GM19372 (cell line): ENCODE data around the gene KRTAP10-1.
"Not testable (repeated sequence)": the region's sequence is repeated elsewhere in the genome, so short reads cannot be mapped to it uniquely, and the experiment has no call there.

Experiments used
- ATAC-seq: cut with Tn5 transposase; IDR thresholded peaks from one replicate; pipeline ENCODE4 v1.9.1; 2021; ENCODE audit warnings: mild to moderate bottlenecking, low read depth, moderate library complexity; ENCODE audit not compliant: unreplicated experiment

Gene KRTAP10-1

GRCh38 chr21:44550285-44550684 is 10.3 kb upstream of the KRTAP10-1 start:
- ATAC-seq, result not testable (repeated sequence)

- ATAC-seq, result no peak
These were observed 9.7 kb upstream of the KRTAP10-1 start for GRCh38 chr21:44549525-44550211.

DNA sequence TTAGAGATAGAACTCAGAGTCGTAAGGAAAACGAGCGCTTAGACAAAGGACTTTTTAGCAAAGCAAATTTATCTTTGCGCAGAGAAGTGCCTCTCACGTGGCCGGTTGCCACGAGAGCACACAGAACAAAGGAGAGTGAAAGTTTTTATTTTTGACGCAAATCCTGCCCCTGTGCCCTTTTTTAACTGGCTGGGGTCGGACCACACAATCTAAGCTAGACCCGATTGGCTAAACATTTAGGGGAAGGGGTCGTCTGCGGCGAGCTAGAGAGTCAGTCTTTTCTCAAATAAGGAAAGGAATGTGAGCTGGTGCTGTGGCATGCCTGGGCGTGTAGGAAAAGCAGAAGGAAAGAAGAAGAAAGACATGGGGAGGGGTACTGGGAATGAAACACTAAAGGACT is 8.9 kb upstream of the KRTAP10-1 start:
- ATAC-seq, result no peak

DNA sequence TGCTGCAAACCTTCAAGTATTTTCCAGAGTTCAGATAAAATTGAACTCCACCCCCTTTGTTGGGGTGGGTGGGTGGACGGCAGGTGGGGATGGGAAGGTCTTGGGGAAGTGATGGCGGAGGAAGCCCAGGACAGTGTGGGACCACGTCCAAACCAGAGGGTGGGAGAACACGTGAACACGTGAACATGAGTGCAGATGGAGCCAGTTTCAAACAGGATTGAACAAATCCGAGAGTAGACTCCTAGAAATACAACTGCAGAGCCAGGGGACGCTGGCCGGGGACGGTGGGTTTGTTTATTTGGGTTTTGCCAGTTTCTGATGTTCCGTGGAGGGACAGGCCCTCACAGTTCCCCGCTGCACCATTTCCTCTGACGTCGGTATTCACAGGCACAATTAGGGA is 8.4 kb upstream of the KRTAP10-1 start:
- ATAC-seq, result no peak

- ATAC-seq, result no peak
These were observed 7.8 kb upstream of the KRTAP10-1 start for GRCh38 chr21:44547656-44548331.

- no peak for ATAC-seq
These were observed 4.6 kb upstream of the KRTAP10-1 start for GRCh38 chr21:44544566-44544965.

GRCh38 chr21:44542716-44543115 is 2.7 kb upstream of the KRTAP10-1 start:
- no peak for ATAC-seq

- no peak for ATAC-seq
These were observed 820 bp upstream of the KRTAP10-1 start for GRCh38 chr21:44540741-44541288.

- ATAC-seq, result no peak
These were observed 949 bp downstream of the KRTAP10-1 start for GRCh38 chr21:44539046-44539445.

GRCh38 chr21:44537930-44538911 is 1.8 kb downstream of the KRTAP10-1 start:
- no peak for ATAC-seq

DNA sequence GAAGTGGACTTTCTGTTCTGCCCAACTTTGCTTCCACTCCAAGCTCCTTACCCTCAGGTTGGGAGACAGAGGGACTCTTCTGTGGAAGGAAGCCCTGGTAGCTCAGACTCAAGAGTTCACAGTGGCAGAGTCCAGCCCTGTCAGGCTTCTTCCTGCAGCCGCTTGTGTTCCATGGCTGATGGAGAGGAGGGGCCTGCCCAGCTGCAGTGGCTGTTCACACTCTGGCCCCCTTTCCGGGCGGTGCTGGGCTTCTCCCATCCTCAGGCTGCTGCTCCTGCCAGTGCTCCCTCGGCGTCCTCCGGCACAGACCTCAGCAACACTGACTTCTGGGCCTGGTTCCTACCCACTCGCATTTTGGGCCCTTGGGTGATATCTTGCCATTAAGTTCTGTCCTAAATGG is 4.0 kb downstream of the KRTAP10-1 start:
- no peak for ATAC-seq

DNA sequence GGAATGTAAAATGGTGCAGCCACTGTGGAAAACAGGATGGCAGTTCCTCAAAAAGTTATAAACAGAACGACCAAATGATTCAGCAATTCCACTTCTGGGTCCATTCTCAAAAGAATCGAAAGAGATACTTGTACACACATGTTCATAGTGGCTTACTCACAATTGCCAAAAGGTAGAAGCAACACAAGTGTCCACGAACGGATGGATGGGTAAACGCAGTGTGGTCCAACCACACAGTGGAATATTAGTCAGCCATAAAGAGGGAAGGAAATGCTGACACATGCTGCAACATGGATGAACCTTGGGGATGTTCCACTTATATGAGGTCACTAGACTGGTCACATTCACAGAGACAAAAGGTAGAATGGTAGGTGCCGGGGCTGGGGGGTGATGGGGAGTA is 5.3 kb downstream of the KRTAP10-1 start:
- no peak for ATAC-seq

- ATAC-seq, result no peak
These were observed 5.9 kb downstream of the KRTAP10-1 start for GRCh38 chr21:44533891-44534627.

DNA sequence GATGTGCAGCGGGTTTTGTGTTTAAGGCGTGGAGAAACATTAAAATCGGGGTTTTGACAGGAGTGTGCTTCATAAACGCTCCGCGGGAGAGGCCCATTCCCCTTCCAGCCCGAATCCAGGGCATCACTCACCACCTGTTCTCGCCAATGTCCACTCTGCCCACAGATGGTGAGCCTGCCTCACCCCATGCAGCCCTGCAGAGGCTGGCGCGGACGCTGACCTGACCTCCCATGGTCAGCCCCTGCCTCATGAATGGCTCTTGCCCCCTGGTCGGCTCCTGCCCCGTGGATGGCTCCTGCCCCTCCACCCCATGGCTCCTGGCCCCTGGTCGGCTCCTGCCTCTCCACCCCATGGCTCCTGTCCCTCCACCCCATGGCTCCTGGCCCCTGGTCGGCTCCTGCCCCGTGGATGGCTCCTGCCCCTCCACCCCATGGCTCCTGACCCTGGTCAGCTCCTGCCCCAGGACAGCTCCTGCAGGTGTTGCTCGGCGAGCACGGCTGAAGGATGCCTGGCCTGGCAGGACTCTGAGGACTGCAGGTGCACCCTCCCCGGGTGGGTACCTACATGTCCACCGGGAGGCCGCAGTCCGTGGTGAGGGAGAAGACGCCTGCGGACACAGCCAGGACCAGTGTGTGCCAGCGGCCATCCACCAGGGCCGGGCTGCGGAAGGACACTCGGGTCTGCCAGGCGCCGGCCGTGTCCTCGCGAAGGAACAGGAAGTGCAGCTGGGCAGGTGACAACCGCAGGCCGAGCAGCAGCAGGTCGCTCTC is 6.7 kb downstream of the KRTAP10-1 start:
- ATAC-seq, result no peak

DNA sequence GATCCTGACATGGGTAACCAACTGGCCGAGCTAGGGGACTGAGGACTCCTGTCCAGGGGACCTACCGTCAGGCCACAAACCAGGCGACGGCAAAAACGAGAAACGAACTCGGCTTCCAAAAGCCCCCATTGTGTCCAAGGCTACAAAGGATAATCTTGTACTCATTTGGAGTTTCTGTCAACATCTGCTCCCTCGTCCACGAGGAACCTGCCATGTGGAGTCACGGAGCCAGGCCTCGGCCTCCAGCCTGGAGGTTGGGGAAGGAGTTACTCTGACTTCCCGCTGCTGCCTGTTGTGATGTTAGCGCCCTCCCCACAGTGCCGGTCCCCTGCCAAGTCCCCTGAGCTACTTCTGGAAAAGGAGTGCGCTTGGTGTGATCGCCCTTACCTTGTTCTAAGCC is 7.3 kb downstream of the KRTAP10-1 start:
- no peak for ATAC-seq

DNA sequence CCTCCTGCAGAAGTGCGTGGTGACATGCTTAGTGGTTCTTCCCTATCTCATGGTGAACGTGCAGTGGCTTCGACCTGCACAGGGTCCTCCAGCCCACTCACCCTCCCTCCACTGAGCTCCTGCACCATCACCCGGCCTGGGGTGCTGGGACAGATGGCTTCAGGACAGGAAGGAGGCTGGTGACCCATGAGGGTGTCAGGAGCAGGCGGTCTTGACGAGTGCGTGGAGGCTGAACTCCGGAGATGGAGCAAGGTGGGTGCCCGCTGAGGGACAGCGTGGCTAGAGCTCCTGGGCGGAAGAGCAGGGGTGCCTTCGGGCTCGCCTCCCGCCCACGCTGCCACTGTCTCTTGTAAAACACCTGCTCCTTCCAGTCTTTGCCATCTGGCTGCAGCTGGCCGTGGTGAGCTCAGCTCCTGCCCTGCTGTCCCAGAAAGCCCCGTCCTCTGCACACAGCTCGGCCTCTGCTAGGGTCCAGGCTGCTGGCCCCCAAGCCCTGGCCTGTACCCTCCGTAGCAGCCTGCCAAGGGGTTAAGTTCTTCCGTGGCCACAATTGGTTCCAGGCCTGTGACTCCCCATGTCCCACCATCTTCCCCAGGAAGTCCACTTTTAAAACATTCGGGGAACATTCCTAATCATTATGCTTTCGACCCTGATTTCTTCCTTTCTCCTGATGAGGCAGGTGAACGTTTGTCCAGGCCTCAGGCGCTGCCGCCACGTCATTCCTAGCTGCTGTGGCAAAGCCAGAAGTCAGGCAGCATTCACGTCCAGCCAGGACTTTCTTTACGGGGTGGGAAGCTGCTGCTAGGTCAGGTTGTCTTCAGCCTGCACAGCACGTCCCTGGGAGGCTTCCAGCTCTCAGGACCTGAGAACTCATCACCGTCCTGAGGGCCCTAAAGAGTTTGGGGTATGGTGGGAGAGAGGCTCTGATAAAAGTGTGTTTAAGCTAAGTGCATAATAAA is 8.1 kb downstream of the KRTAP10-1 start:
- ATAC-seq, result no peak

GRCh38 chr21:44530903-44531605 is 8.9 kb downstream of the KRTAP10-1 start:
- no peak for ATAC-seq
